ENCODE measurements around the gene ZCCHC7.

ZCCHC7 gene

GRCh38 chr9:37364751-37365360 lies 244.5 kb downstream of the ZCCHC7 start:
- no peak overlapping the region for H3K4me3 ChIP-seq (ENCODE audit: control insufficient read depth, low read depth, low read length)
- DNase-seq (ENCODE audit: low read depth), result peak; percentile 7
- TF ChIP-seq CTCF (conservative IDR thresholded peaks at IDR 0.05; ENCODE audit: control insufficient read depth, insufficient read depth, low read depth, low read length), result peak; percentile 24

DNA sequence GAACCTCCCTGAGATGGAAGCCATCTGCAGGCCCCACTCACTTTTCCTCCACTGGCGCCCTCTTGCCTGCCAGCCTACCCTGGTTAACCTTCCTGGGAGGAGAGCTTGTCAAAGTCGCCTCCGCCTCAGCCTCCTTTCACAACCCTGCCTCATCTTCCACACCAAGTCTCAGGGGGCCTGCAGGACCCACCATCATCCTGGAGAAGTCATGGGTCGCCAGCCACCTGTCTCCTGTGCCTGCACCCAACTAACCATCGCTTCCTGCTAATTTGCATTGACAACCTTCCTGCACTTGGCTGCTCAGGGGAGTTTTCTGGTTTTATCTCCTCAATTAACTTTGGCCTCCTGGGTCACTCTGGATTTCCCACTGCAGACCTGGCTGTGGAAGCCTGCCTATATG lies 249.3 kb downstream of the ZCCHC7 start:
- TF ChIP-seq CTCF (conservative IDR thresholded peaks at IDR 0.05; ENCODE audit: control insufficient read depth, insufficient read depth, low read depth, low read length), result no peak
- no peak overlapping the region for H3K4me3 ChIP-seq (ENCODE audit: control insufficient read depth, low read depth, low read length)
- DNase-seq (ENCODE audit: low read depth), result no peak

DNA sequence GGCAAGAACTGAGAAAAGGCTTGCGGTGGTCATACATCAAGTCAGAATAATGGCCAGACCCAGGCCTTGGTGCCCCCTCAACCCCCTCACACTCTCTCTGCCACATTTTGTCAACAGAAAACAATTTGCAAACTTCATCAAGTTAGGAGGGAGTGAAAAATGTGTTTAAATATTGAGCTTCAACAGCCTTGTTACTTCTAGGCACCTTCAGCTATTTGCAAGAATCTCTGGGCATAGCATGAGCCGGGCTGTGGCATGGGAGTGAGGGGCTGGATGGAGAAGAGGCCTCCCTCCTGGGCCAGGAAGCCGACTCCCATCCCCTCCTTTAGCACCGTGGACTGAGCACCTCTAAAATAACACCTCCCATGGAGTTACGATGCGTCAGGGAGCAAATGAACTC lies 249.9 kb downstream of the ZCCHC7 start:
- TF ChIP-seq CTCF (conservative IDR thresholded peaks at IDR 0.05; ENCODE audit: control insufficient read depth, insufficient read depth, low read depth, low read length), result no peak
- no peak overlapping the region for H3K4me3 ChIP-seq (ENCODE audit: control insufficient read depth, low read depth, low read length)
- no peak for DNase-seq (ENCODE audit: low read depth)

DNA sequence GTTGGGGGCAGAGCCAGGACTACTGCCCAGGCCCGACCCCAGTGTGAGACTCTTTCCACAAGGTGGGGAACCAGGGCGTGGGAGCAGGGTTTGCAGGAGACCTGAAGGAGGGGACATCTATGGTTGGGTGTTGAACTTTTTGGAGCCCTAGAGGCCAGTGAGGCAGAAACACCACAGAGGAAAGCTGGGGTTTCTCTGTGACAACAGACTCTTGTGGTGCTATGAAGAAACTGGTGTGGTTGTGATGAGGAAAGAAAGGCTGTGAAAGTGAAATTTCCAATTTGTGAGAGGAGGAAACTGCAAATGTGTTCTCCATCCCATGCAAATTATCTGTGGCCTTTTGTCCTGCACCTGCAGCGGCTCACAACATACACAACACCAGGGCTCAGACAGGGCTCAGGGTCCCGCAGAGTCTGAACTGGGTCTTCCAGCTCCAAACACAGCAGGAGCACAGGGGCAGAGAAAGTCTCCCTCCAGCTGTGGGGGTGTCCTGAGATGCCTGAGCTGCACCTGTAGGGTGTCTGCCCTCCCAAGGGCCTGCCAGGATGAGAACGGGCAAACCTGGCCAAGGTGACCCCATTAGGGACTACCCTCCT lies 250.7 kb downstream of the ZCCHC7 start:
- no peak overlapping the region for H3K4me3 ChIP-seq (ENCODE audit: control insufficient read depth, low read depth, low read length)
- no peak for TF ChIP-seq CTCF (conservative IDR thresholded peaks at IDR 0.05; ENCODE audit: control insufficient read depth, insufficient read depth, low read depth, low read length)
- no peak for DNase-seq (ENCODE audit: low read depth)

- TF ChIP-seq CTCF (conservative IDR thresholded peaks at IDR 0.05; ENCODE audit: control insufficient read depth, insufficient read depth, low read depth, low read length), result no peak
- no peak overlapping the region for H3K4me3 ChIP-seq (ENCODE audit: control insufficient read depth, low read depth, low read length)
- peak; percentile 51 for DNase-seq (ENCODE audit: low read depth)
These were observed 251.4 kb downstream of the ZCCHC7 start for GRCh38 chr9:37371565-37372464.

DNA sequence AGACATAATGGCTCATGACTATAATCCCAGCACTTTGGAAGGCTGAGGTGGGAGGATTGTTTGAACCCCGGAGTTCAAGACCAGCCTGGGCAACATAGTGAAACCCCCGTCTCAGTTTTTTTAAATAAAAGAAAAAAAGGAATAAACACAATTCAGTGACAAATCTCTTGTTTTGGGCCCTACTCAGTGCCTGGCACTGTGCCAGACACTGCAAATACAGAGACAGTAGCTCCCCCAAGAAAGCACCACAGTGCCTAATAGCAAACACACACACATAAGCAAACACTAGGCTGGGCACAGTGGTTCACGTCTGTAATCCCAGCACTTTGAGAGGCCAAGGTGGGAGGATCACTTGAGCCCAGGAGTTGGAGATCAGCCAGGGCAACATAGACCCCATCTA lies 252.5 kb downstream of the ZCCHC7 start:
- no peak overlapping the region for H3K4me3 ChIP-seq (ENCODE audit: control insufficient read depth, low read depth, low read length)
- DNase-seq (ENCODE audit: low read depth), result no peak
- TF ChIP-seq CTCF (conservative IDR thresholded peaks at IDR 0.05; ENCODE audit: control insufficient read depth, insufficient read depth, low read depth, low read length), result no peak

Measured in fibroblast of mammary gland (primary cell).